Measurements from ENCODE around the gene ZNF319. TPM values are rescaled to one million over a fixed set of nuclear protein-coding genes. Genes with fewer than 3 reads are reported as not detected.

The ZNF319 gene
- total and polyA plus RNA-seq, 2 of the 8 experiments (the other 6 are each of a cell fraction or from before 2014, with no cell fraction given): 3.3 to 5.5 TPM

DNA sequence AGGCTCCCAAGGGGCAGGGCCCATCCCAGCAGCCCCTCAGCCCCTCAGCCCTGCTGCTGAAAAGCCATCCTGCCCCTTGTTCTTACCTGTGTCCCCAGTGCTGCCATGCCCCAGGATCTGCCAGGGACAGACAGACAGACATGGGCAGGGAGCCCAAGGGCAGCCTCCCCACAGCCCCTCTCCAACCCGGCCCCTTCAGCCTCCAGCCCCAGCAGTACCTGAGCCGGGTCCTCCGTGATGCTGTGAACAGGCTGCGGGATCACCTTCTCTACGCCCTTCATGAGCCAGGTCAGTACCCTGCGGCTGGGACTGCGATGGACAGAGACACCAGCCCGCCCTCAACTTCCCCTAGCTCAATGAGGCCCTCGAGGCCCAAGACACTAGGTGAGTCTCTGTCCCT lies 37.7 kb downstream of the ZNF319 start:
- TF ChIP-seq RNF2 (IDR thresholded peaks at IDR 0.05; ENCODE audit: borderline replicate concordance, low read depth, low read length, missing control alignments, poor library complexity, severe bottlenecking) (no peak), TAF1 (IDR thresholded peaks at IDR 0.05; ENCODE audit: low read depth, low read length) (no peak), SIRT6 (IDR thresholded peaks at IDR 0.05; ENCODE audit: low read length) (no peak), RBBP5 (IDR thresholded peaks at IDR 0.05; ENCODE audit: borderline replicate concordance, low read depth, low read length) (no peak), POLR2A (IDR thresholded peaks at IDR 0.05; ENCODE audit: control extremely low read depth in 1 of 2, low read depth in 2 of 2, low read length in 2 of 2) (no peak), EP300 (IDR thresholded peaks at IDR 0.05; ENCODE audit: borderline replicate concordance in 1 of 2, low read depth in 2 of 2, low read length in 2 of 2) (no peak), GTF2F1 (IDR thresholded peaks at IDR 0.05; ENCODE audit: borderline replicate concordance, low read depth, low read length) (no peak), CTBP2 (IDR thresholded peaks at IDR 0.05; ENCODE audit: borderline replicate concordance, insufficient read depth, insufficient read length, low read length) (no peak), SRF (IDR thresholded peaks at IDR 0.05; ENCODE audit: low read depth, low read length) (no peak), KDM5A (IDR thresholded peaks at IDR 0.05; ENCODE audit: low read length) (no peak), TAF7 (optimal IDR thresholded peaks at IDR 0.05; ENCODE audit: borderline replicate concordance, low read depth, low read length) (no peak)
- CTCF ChIA-PET (ENCODE audit: partially characterized antibody): interaction anchor here (0.7 to 3.2 kb wide), 10 partner anchors 9 to 187 kb away, joined by 3 to 15 read pairs (median 4); partner anchors contain the start of gene USB1

More for the DNA sequence above, 37.7 kb downstream of the ZNF319 start:
- no peak overlapping the region for H3K14ac ChIP-seq (ENCODE audit: insufficient read length)
- no peak overlapping the region for H2AFZ ChIP-seq (ENCODE audit: low read length)
- H2BK120ac ChIP-seq (replicated peaks; ENCODE audit: low read depth, low read length): no peak overlapping the region
- no peaks in the 10 kb centered on the region for H3K79me1 ChIP-seq (ENCODE audit: low read depth, low read length)
- no peak overlapping the region for H3K56ac ChIP-seq (replicated peaks; ENCODE audit: insufficient read length, low read depth, low read length)
- no peak overlapping the region for H3K4ac ChIP-seq (replicated peaks; ENCODE audit: insufficient read length, low read depth, low read length)
- H4K20me1 ChIP-seq (replicated peaks in 1 of 2; ENCODE audit: control insufficient read depth in 1 of 2, insufficient read depth in 2 of 2, low read length in 2 of 2): no peaks in the 10 kb centered on the region
- no peaks in the 10 kb centered on the region for H3K79me2 ChIP-seq (ENCODE audit: control insufficient read depth in 1 of 2, insufficient read depth in 2 of 2, low read length in 2 of 2)
- no peak overlapping the region for H3K23ac ChIP-seq (ENCODE audit: insufficient read length)
- H3K4me2 ChIP-seq (ENCODE audit: insufficient read depth in 1 of 2, low read depth in 2 of 2, low read length in 2 of 2): no peak overlapping the region
- H2BK20ac ChIP-seq (ENCODE audit: low read length): no peak overlapping the region
- no peaks in the 10 kb centered on the region for H3K36me3 ChIP-seq (ENCODE audit: control insufficient read depth in 2 of 4, insufficient read depth in 4 of 4, low read length in 3 of 4)
- no peak overlapping the region for H2AK5ac ChIP-seq (ENCODE audit: low read depth, low read length)
- no peaks in the 10 kb centered on the region for H3K23me2 ChIP-seq (ENCODE audit: low read depth, low read length)
- H3K27me3 ChIP-seq (replicated peaks in 1 of 4; ENCODE audit: control insufficient read depth in 3 of 4, extremely low read depth in 1 of 4, insufficient read depth in 3 of 4, low read length in 3 of 4): no peaks in the 10 kb centered on the region
- H3K4me1 ChIP-seq (replicated peaks in 1 of 4; ENCODE audit: control insufficient read depth in 3 of 4, insufficient read depth in 4 of 4, low read length in 3 of 4): peaks cover 0 to 7% (median 5%) of the 10 kb centered on the region in 4 experiments; a peak in 6 of 7 replicates
- H2BK12ac ChIP-seq (ENCODE audit: low read depth, low read length): no peak overlapping the region
- 77% methylated on average over 9 of the region's 9 CpGs; no CpG with 5 or more reads in 1 of the 2 experiments for WGBS, 2 experiments (ENCODE audit: extremely low coverage in 1 of 2, insufficient coverage in 1 of 2, insufficient read length in 1 of 2, insufficient replicate concordance in 2 of 2, low coverage in 1 of 2, low lambda C conversion rate in 2 of 2, missing lambda C conversion rate in 1 of 2)
- H2BK5ac ChIP-seq (ENCODE audit: low read depth, low read length): no peak overlapping the region
- no peak for FAIRE-seq
- H4K8ac ChIP-seq (ENCODE audit: extremely low read depth, insufficient read depth, low read length): no peak overlapping the region
- no peaks in the 10 kb centered on the region for H3K9me3 ChIP-seq (ENCODE audit: insufficient read depth in 2 of 2, low read depth in 1 of 2, low read length in 1 of 2)
- DNase-seq (ENCODE audit: low read depth in 1 of 2, low spot score in 2 of 2): no peak
- H4K5ac ChIP-seq (ENCODE audit: insufficient read length, low read depth, low read length): no peak overlapping the region
- POLR2A ChIA-PET (ENCODE audit: partially characterized antibody): interaction anchor here (3.1 kb wide), 1 partner anchor 10 kb away, joined by 10 read pairs; the partner anchor contains the start of gene CNGB1
- no peak overlapping the region for H3K9ac ChIP-seq (replicated peaks in 1 of 4; ENCODE audit: extremely low read depth in 1 of 4, low read depth in 3 of 4, low read length in 3 of 4)
- no peak overlapping the region for H3K27ac ChIP-seq (ENCODE audit: low read depth, low read length)
- no peak overlapping the region for H2BK15ac ChIP-seq (ENCODE audit: low read length)
- H3K18ac ChIP-seq (ENCODE audit: extremely low read depth, low read length): no peak overlapping the region
- no peak overlapping the region for H4K91ac ChIP-seq (replicated peaks; ENCODE audit: insufficient read length, low read length)
- H3K4me3 ChIP-seq (ENCODE audit: extremely low read depth in 1 of 4, insufficient read depth in 2 of 4, low read depth in 3 of 4, low read length in 4 of 4): no peak overlapping the region
